Transverse colon (tissue), 4 donors: ENCODE data around the gene OR9I1. TPM values are rescaled to one million over a fixed set of nuclear protein-coding genes. Genes with fewer than 3 reads are reported as not detected.

Experiments
- DNase-seq: peaks from one replicate; pipeline ENCODE4 v3.0.0-alpha.2; 2019
- H3K27ac ChIP-seq, 4 donors: fragments of 200-600 bp; sonication (generic); 2 replicates each; pipeline ENCODE4 v1.5.1; 2016 to 2018; ENCODE audit warnings: inconsistent platforms in 4 of 4
- H3K27me3 ChIP-seq: fragments of 200-600 bp; sonication (generic); 2 replicates; pipeline ENCODE4 v1.5.1; 2017; ENCODE audit warnings: inconsistent platforms
- H3K36me3 ChIP-seq, 4 donors: fragments of 200-600 bp; sonication (generic); 2 replicates each; pipeline ENCODE4 v1.5.1; 2017 to 2019; ENCODE audit warnings: inconsistent platforms in 4 of 4
- H3K4me1 ChIP-seq, 4 donors: fragments of 200-600 bp; sonication (generic); 2 replicates each; pipeline ENCODE4 v1.5.1; 2017 to 2020; ENCODE audit warnings: inconsistent platforms in 4 of 4
- H3K4me3 ChIP-seq, 4 donors: fragments of 200-600 bp; sonication (generic); 1 replicate in 1 of 4; 2 replicates in 3 of 4; pipeline versions ENCODE4 v1.5.1 to v1.6.1; 2017 to 2019; ENCODE audit warnings: inconsistent platforms in 4 of 4
- H3K9me3 ChIP-seq, 2 donors: fragments of 200-600 bp; sonication (generic); 2 replicates each; pipeline ENCODE4 v1.5.1; 2017 to 2019; ENCODE audit warnings: inconsistent platforms in 2 of 2
- EP300 ChIP-seq: sonication (generic); formaldehyde crosslinking; IDR thresholded peaks from one replicate; pipeline ENCODE4 v1.6.1; 2017; ENCODE audit warnings: antibody characterized with exemption, low read depth
- POLR2A ChIP-seq: fragments of 450-650 bp; IDR thresholded peaks from one replicate; pipeline ENCODE4 v1.6.1; 2016; ENCODE audit warnings: antibody characterized with exemption, mild to moderate bottlenecking, moderate library complexity
- POLR2AphosphoS5 ChIP-seq, 3 donors: sonication (generic); formaldehyde crosslinking; IDR thresholded peaks; one replicate each; pipeline ENCODE4 v1.6.1; 2016; ENCODE audit warnings: antibody characterized with exemption in 3 of 3
- WGBS, 2 donors: methylation state at CpG; one replicate each; pipeline ENCODE4 v1.1.5; 2018; ENCODE audit warnings: low coverage in 1 of 2; 5-methylcytosine and 5-hydroxymethylcytosine counted together
- in situ Hi-C, 4 donors: fragments of 200-750 bp; cut with MboI; loops; one replicate each; pipeline versions ENCODE4 v1.15.0 to v1.15.1; 2017; ENCODE audit warnings: low sequenced_read_pairs in 3 of 4, low pct_ligation_motif_present in 1 of 4, low pct_unique_long_range_greater_than_20kb in 1 of 4
- intact Hi-C: fragments of 100-400 bp; cut with DNase I; formaldehyde crosslinking; loops from one replicate; pipeline ENCODE4 v1.15.1; 2023; ENCODE audit warnings: low total_unique reads
- total RNA-seq, 4 donors: library from RNA; depleted of rRNA; stranded (reverse); fragments of >200 nt; gene quantifications; one replicate each; pipeline ENCODE4 v1.1.0, GENCODE V29; 2016
- TF ChIP-seq, protein P1 (sequence below), 5 experiments: fragments of 200-600 bp in 3 of 5; fragments of 450-650 bp in 2 of 5; sonication (generic) in 3 of 5; IDR thresholded peaks; 1 replicate in 2 of 5; 2 replicates in 3 of 5; pipeline ENCODE4 v1.5.1; 2016 to 2017; ENCODE audit warnings: antibody characterized with exemption in 5 of 5, inconsistent platforms in 3 of 5, mild to moderate bottlenecking in 2 of 5, moderate library complexity in 1 of 5

The OR9I1 gene
- total RNA-seq, 4 donors from 2014 or later, result not detected

DNA sequence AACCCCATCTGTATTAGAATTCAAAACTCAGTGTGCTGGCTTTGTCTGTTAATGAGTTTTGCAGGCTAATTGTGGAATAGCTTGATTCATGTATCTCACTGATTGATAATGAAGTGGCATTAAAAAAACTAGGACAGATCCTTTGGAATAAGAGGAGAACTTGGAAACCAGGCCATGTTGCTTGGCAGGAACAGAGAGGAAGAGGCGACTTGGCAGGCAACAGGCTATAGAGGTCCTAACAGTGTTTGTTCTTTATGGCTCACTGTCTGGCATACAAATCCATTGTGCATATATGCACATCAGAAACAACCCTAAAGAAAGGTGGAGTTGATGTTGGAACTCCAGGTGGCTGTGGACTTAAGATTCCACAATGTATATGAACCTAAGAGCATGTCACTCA, 17.4 kb upstream of the OR9I1 start:
- no peaks in the 10 kb centered on the region for H3K36me3 ChIP-seq

DNA sequence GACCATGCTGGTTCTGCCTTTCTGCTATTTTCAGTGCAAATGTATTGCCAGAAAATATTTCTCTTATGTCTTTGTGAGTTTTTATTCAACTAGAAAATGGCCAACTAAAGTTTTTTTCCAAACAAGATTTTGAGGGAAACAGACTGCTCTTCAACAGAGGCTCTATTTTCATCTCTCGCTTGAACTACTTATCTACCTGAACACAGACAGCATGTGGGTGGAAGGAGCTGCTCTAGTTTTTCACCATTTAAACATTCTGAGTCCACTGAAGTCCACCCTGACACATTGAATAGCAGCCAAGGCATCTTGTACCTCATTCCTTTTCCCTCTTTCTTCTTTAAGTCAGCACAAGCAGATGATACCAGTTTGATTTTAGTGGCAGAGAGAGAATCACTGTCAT, 9.8 kb upstream of the OR9I1 start:
- 83 to 100% methylated on average over 1 of the region's 1 CpG for WGBS, 2 donors
- TF ChIP-seq, protein P1, sequence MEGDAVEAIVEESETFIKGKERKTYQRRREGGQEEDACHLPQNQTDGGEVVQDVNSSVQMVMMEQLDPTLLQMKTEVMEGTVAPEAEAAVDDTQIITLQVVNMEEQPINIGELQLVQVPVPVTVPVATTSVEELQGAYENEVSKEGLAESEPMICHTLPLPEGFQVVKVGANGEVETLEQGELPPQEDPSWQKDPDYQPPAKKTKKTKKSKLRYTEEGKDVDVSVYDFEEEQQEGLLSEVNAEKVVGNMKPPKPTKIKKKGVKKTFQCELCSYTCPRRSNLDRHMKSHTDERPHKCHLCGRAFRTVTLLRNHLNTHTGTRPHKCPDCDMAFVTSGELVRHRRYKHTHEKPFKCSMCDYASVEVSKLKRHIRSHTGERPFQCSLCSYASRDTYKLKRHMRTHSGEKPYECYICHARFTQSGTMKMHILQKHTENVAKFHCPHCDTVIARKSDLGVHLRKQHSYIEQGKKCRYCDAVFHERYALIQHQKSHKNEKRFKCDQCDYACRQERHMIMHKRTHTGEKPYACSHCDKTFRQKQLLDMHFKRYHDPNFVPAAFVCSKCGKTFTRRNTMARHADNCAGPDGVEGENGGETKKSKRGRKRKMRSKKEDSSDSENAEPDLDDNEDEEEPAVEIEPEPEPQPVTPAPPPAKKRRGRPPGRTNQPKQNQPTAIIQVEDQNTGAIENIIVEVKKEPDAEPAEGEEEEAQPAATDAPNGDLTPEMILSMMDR (IDR thresholded peaks at IDR 0.05), result no peak
- TF ChIP-seq EP300 (no peak), POLR2A (no peak), POLR2AphosphoS5 (IDR thresholded peaks at IDR 0.05) (no peak)
- in situ Hi-C loops, result no loop called here
- intact Hi-C loops, result no loop called here
- Histone ChIP-seq H3K4me3 (no peak overlapping the region), H3K9me3 (no peaks in the 10 kb centered on the region), H3K27ac (no peak overlapping the region), H3K4me1 (no peaks in the 10 kb centered on the region), H3K36me3 (no peaks in the 10 kb centered on the region), H3K27me3 (no peaks in the 10 kb centered on the region)
- no peak for DNase-seq

More for the DNA sequence above, 17.4 kb upstream of the OR9I1 start:
- no peaks in the 10 kb centered on the region for H3K4me1 ChIP-seq
- no peak for DNase-seq
- intact Hi-C loops, result no loop called here
- no peak overlapping the region for H3K27ac ChIP-seq
- H3K27me3 ChIP-seq, result no peaks in the 10 kb centered on the region
- no peaks in the 10 kb centered on the region for H3K9me3 ChIP-seq
- WGBS, 2 donors, result 47 to 56% methylated on average over 1 of the region's 1 CpG
- no peak overlapping the region for H3K4me3 ChIP-seq
- TF ChIP-seq, protein P1 (IDR thresholded peaks at IDR 0.05), result no peak
- TF ChIP-seq POLR2A (no peak), POLR2AphosphoS5 (IDR thresholded peaks at IDR 0.05) (no peak), EP300 (no peak)
- in situ Hi-C loops, result no loop called here

DNA sequence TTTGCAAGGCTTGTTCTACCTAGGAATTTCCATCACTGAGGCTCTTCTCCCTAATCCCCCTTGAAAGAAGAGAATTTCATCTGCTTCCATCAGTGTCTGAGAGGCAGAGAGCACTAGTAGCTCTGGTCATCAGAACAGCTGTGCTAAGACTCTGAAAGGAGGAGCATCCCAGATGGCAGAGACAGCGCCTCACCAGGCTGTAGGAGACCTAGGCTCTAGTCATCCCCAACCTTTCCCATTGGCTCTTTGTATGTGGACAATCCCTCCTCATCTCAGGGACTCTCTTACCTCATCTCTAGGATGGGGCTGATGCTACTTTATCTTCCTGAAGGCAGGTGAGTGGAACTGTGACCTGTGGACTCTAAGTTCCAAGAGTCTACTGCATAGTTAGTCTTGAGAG, 8.8 kb upstream of the OR9I1 start:
- no peak for DNase-seq
- no peaks in the 10 kb centered on the region for H3K27me3 ChIP-seq
- in situ Hi-C loops, result no loop called here
- no peak overlapping the region for H3K27ac ChIP-seq
- intact Hi-C loops, result no loop called here
- TF ChIP-seq POLR2A (no peak), EP300 (no peak), POLR2AphosphoS5 (IDR thresholded peaks at IDR 0.05) (no peak)
- TF ChIP-seq, protein P1 (IDR thresholded peaks at IDR 0.05), result no peak
- whole genome bisulfite sequencing, 2 donors, result 82% methylated on average over 1 of the region's 1 CpG; no CpG with 5 or more reads in 1 of the 2 donors
- no peak overlapping the region for H3K4me3 ChIP-seq
- H3K4me1 ChIP-seq, result no peaks in the 10 kb centered on the region
- no peaks in the 10 kb centered on the region for H3K9me3 ChIP-seq
- no peaks in the 10 kb centered on the region for H3K36me3 ChIP-seq

DNA sequence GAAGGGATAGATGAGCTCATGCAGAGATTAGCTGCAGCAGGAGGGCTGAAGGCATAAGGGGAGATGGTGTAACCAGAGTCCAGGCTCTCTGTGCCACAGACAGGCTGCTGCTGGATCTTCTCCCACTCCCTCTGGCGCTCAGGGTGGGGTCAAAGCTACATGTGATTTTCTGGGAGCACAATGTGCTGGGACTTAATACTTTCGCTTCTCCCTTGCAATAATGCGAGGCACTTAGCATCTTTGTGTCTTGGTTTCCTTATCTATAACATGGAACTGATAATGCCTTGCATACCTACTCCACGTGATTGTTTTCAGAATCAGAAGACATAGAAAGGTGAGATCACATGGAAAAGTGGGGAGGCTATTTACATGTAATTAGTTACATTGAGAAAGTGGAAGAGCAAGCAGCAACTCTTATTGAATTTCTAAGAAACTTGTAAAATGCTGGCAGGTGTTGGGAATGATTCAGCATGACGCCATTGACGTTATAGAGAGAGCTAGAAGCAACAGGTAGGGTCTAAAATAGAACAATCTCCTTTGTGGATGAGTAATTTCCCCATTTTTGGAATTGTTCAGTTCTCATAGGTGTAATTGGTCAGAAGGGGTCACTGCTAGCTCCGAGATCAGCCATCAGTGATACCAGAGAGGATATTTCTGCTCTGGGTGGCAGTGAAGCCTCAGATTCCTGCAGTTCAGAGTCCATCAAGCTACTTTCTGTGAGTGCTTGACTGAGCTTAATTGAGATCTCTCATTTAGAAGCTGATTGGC, 8.2 kb upstream of the OR9I1 start:
- no peak overlapping the region for H3K27ac ChIP-seq
- intact Hi-C loops (no loop called here), in situ Hi-C loops (no loop called here)
- H3K4me1 ChIP-seq, result no peaks in the 10 kb centered on the region
- no peaks in the 10 kb centered on the region for H3K27me3 ChIP-seq
- H3K9me3 ChIP-seq, result no peaks in the 10 kb centered on the region
- no peaks in the 10 kb centered on the region for H3K36me3 ChIP-seq
- 66 to 69% methylated on average over 7 of the region's 7 CpGs for WGBS, 2 donors
- no peak overlapping the region for H3K4me3 ChIP-seq
- TF ChIP-seq EP300 (no peak), POLR2A (no peak), POLR2AphosphoS5 (IDR thresholded peaks at IDR 0.05) (no peak)
- TF ChIP-seq, protein P1 (IDR thresholded peaks at IDR 0.05), result no peak
- DNase-seq, result no peak
